HG03565 (cell line): ENCODE data around the gene GALK2.
"Not testable (repeated sequence)": the region's sequence is repeated elsewhere in the genome, so short reads cannot be mapped to it uniquely, and the experiment has no call there.

Source experiments
- ATAC-seq: cut with Tn5 transposase; IDR thresholded peaks from one replicate; pipeline ENCODE4 v1.9.1; 2021; ENCODE audit warnings: mild to moderate bottlenecking, moderate library complexity; ENCODE audit not compliant: unreplicated experiment

The GALK2 gene

GRCh38 chr15:49163678-49164077, 6.4 kb upstream of the GALK2 start:
- ATAC-seq: no peak

GRCh38 chr15:49164865-49165264, 5.2 kb upstream of the GALK2 start:
- no peak for ATAC-seq

GRCh38 chr15:49168016-49168415, 2.0 kb upstream of the GALK2 start:
- no peak for ATAC-seq

GRCh38 chr15:49171790-49172189, 1.7 kb downstream of the GALK2 start:
- no peak for ATAC-seq

GRCh38 chr15:49174902-49175301, 4.9 kb downstream of the GALK2 start:
- no peak for ATAC-seq

- not testable (repeated sequence) for ATAC-seq
These were observed 5.7 kb downstream of the GALK2 start for GRCh38 chr15:49175582-49176397.

- ATAC-seq: no peak
These were observed 8.4 kb downstream of the GALK2 start for GRCh38 chr15:49178497-49178896.

GRCh38 chr15:49179433-49180190, 9.6 kb downstream of the GALK2 start:
- ATAC-seq: no peak

- ATAC-seq: no peak
These were observed 12.1 kb downstream of the GALK2 start for GRCh38 chr15:49182128-49182527.

GRCh38 chr15:49183741-49184140, 13.7 kb downstream of the GALK2 start:
- not testable (repeated sequence) for ATAC-seq

- peak; percentile 66 for ATAC-seq
These were observed 15.4 kb downstream of the GALK2 start for GRCh38 chr15:49185473-49185872.

GRCh38 chr15:49187549-49188245, 17.6 kb downstream of the GALK2 start:
- no peak for ATAC-seq

GRCh38 chr15:49188933-49189332, 18.9 kb downstream of the GALK2 start:
- ATAC-seq: no peak

GRCh38 chr15:49189631-49190030, 19.6 kb downstream of the GALK2 start:
- ATAC-seq: no peak

- ATAC-seq: no peak
These were observed 20.5 kb downstream of the GALK2 start for GRCh38 chr15:49190586-49190985.

- no peak for ATAC-seq
These were observed 21.8 kb downstream of the GALK2 start for GRCh38 chr15:49191892-49192291.

- ATAC-seq: no peak
These were observed 26.8 kb downstream of the GALK2 start for GRCh38 chr15:49196856-49197255.

GRCh38 chr15:49199666-49200065, 29.6 kb downstream of the GALK2 start:
- ATAC-seq: no peak

- no peak for ATAC-seq
These were observed 30.3 kb downstream of the GALK2 start for GRCh38 chr15:49200347-49200746.

GRCh38 chr15:49208102-49208501, 38.1 kb downstream of the GALK2 start:
- ATAC-seq: not testable (repeated sequence)

GRCh38 chr15:49212897-49213296, 42.9 kb downstream of the GALK2 start:
- ATAC-seq: no peak
